ENCODE results near the gene CRIM1.

The CRIM1 gene

DNA sequence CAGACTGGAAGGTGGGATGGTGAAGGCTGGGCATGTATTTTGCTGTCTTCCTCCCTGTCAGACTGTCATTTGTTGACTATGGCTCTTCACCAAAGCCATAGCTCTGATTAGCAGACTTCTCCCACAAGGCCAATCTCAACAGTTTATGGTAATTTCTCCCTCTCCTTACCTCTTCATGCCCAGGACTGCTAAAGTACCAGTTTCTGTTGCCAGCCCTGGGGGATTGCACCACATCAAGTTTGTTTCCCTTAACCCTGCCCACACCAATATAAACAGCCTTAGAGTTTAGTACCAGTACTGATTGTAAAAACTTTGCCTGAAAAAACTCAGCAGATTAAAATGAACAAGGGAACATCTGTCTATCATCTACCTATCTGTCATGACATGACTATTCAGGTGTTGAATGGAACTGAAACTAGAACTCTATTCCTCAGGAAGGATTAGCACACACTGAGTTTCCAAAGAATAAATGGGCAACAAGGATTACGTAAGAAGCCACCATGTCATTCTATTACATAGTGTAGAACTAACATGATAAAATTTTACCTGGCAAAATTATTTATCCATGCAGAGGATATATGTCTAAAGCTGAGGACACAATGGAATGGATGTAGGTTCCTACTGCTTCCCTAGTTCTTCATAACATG is 228.7 kb downstream of the CRIM1 start:
- TF ChIP-seq, protein P1, sequence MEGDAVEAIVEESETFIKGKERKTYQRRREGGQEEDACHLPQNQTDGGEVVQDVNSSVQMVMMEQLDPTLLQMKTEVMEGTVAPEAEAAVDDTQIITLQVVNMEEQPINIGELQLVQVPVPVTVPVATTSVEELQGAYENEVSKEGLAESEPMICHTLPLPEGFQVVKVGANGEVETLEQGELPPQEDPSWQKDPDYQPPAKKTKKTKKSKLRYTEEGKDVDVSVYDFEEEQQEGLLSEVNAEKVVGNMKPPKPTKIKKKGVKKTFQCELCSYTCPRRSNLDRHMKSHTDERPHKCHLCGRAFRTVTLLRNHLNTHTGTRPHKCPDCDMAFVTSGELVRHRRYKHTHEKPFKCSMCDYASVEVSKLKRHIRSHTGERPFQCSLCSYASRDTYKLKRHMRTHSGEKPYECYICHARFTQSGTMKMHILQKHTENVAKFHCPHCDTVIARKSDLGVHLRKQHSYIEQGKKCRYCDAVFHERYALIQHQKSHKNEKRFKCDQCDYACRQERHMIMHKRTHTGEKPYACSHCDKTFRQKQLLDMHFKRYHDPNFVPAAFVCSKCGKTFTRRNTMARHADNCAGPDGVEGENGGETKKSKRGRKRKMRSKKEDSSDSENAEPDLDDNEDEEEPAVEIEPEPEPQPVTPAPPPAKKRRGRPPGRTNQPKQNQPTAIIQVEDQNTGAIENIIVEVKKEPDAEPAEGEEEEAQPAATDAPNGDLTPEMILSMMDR (IDR thresholded peaks at IDR 0.05; ENCODE audit: low read depth, low read length, missing control alignments) = no peak
- Histone ChIP-seq H3K36me3 (replicated peaks) (peaks cover 29% of the 10 kb centered on the region), H3K27me3 (replicated peaks) (no peaks in the 10 kb centered on the region)

DNA sequence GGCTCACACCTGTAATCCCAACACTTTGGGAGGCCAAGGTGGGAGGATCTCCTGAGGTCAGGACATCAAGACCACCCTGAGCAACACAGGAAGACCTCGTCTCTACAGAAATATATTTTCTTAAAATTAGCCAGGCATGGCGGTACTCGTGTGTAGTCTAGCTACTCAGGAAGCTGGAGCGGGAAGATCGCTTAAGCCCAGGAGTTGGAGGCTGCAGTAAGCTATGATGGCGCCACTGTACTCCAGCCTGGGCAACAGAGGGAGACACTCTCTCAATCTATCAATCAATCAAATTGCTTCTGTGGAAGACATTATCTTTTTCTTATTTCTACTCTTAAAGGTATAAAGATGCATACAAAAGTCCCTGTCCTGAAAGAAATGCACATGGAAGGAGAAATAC is 231.1 kb downstream of the CRIM1 start:
- no peak overlapping the region for H3K4me3 ChIP-seq (ENCODE audit: low read depth, low read length)
- TF ChIP-seq, protein P1 (IDR thresholded peaks at IDR 0.05; ENCODE audit: low read depth, low read length, missing control alignments) = no peak
- H3K27me3 ChIP-seq (replicated peaks) = no peaks in the 10 kb centered on the region
- DNase-seq = no peak
- H3K27ac ChIP-seq = no peak overlapping the region
- in situ Hi-C loops (cut with HindIII; ENCODE audit: low pct_ligation_motif_present, low sequenced_read_pairs) = no loop called here
- peaks cover 21% of the 10 kb centered on the region for H3K36me3 ChIP-seq (replicated peaks)

More for the DNA sequence above, 228.7 kb downstream of the CRIM1 start:
- H3K27ac ChIP-seq = no peak overlapping the region
- H3K4me3 ChIP-seq (ENCODE audit: low read depth, low read length) = no peak overlapping the region
- no peak for DNase-seq
- in situ Hi-C loops (cut with HindIII; ENCODE audit: low pct_ligation_motif_present, low sequenced_read_pairs) = no loop called here

DNA sequence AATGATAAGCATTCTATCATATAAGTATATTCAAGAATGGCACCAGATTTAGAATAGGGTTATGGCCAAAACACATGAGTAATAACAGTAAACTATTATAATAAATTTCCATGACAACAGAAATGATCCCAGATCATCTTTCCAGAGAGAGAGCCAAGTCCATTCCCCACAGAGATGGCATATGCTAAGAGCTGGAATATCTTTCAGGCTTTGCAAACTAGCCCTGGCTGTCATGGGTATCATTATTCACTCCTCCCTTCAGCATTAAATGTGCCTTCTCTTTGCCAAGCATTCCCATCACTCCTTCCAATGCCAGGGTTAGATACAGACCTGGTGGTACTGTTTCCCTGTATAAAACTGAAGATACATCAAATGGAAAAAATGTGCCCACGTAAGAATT is 231.5 kb downstream of the CRIM1 start:
- no peak overlapping the region for H3K27ac ChIP-seq
- in situ Hi-C loops (cut with HindIII; ENCODE audit: low pct_ligation_motif_present, low sequenced_read_pairs) = no loop called here
- TF ChIP-seq, protein P1 (IDR thresholded peaks at IDR 0.05; ENCODE audit: low read depth, low read length, missing control alignments) = no peak
- H3K4me3 ChIP-seq (ENCODE audit: low read depth, low read length) = no peak overlapping the region
- H3K36me3 ChIP-seq (replicated peaks) = peaks cover 21% of the 10 kb centered on the region
- no peaks in the 10 kb centered on the region for H3K27me3 ChIP-seq (replicated peaks)
- DNase-seq = no peak

DNA sequence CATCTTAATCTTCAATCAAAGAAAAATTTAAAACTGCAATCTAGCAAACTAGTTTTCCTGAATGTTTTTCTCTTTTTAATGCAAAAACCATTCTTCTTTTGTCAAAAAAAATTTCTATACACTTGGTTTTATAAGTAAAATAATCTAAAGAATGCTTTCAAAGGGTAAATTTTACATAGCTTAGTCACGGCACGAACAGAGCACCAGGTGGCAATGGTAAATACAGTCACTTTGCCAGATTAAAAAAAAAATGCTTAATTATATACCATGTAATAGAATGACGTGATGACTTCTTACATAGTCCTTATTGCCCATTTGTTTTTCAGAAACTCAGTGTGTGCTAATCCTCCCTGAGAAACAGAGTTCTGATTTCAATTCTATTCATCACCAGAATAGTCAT is 232.0 kb downstream of the CRIM1 start:
- Histone ChIP-seq H3K4me3 (ENCODE audit: low read depth, low read length) (no peak overlapping the region), H3K36me3 (replicated peaks) (peaks cover 17% of the 10 kb centered on the region), H3K27ac (no peak overlapping the region), H3K27me3 (replicated peaks) (no peaks in the 10 kb centered on the region)
- in situ Hi-C loops (cut with HindIII; ENCODE audit: low pct_ligation_motif_present, low sequenced_read_pairs) = no loop called here
- TF ChIP-seq, protein P1 (IDR thresholded peaks at IDR 0.05; ENCODE audit: low read depth, low read length, missing control alignments) = no peak
- no peak for DNase-seq

DNA sequence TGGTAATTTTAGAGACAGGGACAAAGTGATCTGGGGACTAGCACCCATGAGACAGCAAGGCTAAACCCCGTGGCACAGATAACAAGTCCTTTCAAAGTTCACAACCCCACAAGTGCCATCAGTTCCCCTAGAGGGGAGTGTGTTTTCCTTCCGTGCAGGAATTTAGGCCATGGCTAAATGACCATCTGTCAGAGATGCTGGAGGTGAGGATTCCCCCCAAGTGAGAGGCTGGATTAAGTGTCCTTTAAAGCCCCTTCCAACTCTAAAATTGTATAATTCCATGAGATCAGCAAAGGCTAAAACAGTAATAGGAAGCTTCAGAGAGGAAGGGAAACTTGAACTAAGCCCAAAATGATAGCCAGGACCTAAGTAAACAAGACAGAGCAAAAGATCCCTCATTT is 233.7 kb downstream of the CRIM1 start:
- in situ Hi-C loops (cut with HindIII; ENCODE audit: low pct_ligation_motif_present, low sequenced_read_pairs) = no loop called here
- DNase-seq = no peak
- TF ChIP-seq, protein P1 (IDR thresholded peaks at IDR 0.05; ENCODE audit: low read depth, low read length, missing control alignments) = no peak
- Histone ChIP-seq H3K27me3 (replicated peaks) (no peaks in the 10 kb centered on the region), H3K36me3 (replicated peaks) (peaks cover 16% of the 10 kb centered on the region), H3K4me3 (ENCODE audit: low read depth, low read length) (no peak overlapping the region), H3K27ac (no peak overlapping the region)

DNA sequence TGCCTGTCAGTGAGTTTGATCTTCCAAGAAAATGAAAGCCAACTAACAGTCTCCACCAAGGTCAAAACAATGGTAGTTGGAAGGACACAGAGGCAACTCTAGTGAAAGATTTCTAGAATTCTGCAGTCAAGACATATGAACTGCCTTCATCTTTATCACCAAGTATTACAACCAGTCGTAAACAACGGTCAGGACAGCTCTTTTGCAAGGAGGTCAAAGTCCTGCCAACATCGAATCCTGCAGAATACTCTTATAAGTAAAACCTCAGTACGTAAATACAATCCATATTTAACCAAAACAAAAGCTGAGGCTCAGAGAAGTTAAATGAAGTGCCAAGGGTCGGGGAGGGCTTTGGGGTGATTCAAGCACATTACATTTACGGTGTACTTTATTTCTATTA is 239.3 kb downstream of the CRIM1 start:
- Histone ChIP-seq H3K4me3 (ENCODE audit: low read depth, low read length) (no peak overlapping the region), H3K27ac (no peak overlapping the region), H3K36me3 (replicated peaks) (peaks cover 6% of the 10 kb centered on the region), H3K27me3 (replicated peaks) (no peaks in the 10 kb centered on the region)
- in situ Hi-C loops (cut with HindIII; ENCODE audit: low pct_ligation_motif_present, low sequenced_read_pairs) = no loop called here
- DNase-seq = no peak
- TF ChIP-seq, protein P1 (IDR thresholded peaks at IDR 0.05; ENCODE audit: low read depth, low read length, missing control alignments) = no peak
